Measurements from ENCODE around the gene TAX1BP1.
A peak's percentile ranks its signal among the peaks of the same experiment; 100 is the strongest.

The TAX1BP1 gene

DNA sequence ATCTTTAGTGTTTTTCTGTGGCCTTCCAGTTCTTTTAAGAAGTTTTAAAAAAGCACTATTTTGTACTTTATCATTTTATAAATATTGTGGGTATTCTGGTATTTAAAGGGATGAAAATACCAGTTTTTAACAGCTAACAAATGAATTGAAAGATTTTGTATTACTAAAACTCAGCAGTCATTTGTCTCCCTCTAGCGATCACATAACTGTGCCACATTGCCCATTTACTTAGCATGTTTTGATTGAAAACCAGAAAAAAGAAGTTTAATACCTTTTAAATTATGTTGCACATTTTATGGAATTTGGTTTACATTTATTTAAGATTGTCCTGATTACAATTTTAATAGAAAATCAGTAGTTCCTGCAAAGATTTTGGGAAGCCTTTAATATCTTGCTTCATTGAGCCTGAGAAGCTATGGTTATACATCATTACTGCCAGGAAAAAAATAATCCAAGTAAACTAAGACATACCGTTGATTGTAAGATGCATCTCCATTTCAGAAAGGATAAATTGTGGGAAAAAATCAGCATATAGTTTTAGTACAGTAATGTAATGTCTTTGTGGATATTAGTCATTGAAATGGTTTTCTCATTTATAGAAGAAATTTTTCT lies 34.9 kb downstream of the TAX1BP1 start:
- FAIRE-seq (peak; percentile 39), DNase-seq (ENCODE audit: extremely low spot score, insufficient read length, low read depth) (no peak)

DNA sequence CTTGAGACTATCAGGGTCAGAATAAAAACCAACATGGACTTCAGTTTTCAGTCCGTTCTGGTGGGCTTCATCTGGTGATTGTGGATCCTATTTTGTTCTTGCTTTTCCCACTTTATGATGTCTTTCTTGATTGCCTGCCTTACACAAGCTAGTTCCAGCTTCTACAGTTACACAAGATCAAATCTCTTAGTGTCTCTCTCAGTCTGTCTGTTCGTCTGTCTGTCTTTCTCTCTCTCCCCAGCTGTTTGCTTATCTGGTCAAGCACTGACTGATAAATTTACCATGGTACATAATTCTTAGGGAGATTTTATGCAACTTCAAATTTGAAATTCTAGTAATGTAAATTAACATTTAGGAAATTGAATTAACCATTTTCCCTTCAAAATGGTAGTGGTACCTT lies 35.8 kb downstream of the TAX1BP1 start:
- DNase-seq (ENCODE audit: extremely low spot score, insufficient read length, low read depth), result no peak
- no peak for FAIRE-seq

DNA sequence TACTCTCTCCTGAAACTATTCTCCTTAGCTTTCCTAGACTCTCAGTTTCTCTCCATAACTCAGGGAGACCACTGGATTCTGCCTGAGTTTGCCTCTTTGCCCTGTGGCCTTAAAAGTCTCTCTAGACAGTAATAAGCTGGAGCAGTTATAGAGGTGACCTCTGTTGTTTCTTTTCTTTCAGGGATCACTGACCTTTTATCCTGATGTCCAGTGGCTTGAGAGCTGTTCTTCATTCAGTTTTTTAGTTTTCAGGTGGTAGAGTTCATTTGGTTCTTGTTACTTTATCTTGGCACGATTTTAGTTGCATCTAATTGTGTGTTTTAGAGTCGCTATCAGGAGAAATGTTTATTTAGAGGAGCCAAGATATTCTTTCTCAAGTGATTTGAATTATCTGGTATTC lies 37.7 kb downstream of the TAX1BP1 start:
- DNase-seq (ENCODE audit: extremely low spot score, insufficient read length, low read depth), result no peak
- no peak for FAIRE-seq

GRCh38 chr7:27779873-27780272 lies 39.9 kb downstream of the TAX1BP1 start:
- FAIRE-seq (no peak), DNase-seq (ENCODE audit: extremely low spot score, insufficient read length, low read depth) (no peak)

GRCh38 chr7:27781188-27781587 lies 41.2 kb downstream of the TAX1BP1 start:
- DNase-seq (ENCODE audit: extremely low spot score, insufficient read length, low read depth), result no peak
- FAIRE-seq, result peak; percentile 21

- no peak for FAIRE-seq
- DNase-seq (ENCODE audit: extremely low spot score, insufficient read length, low read depth), result no peak
These were observed 42.9 kb downstream of the TAX1BP1 start for GRCh38 chr7:27782849-27783248.

- peak; percentile 67 for FAIRE-seq
- peak; percentile 0 for DNase-seq (ENCODE audit: extremely low spot score, insufficient read length, low read depth)
These were observed 44.6 kb downstream of the TAX1BP1 start for GRCh38 chr7:27784399-27785053.

- DNase-seq (ENCODE audit: extremely low spot score, insufficient read length, low read depth), result no peak
- no peak for FAIRE-seq
These were observed 48.5 kb downstream of the TAX1BP1 start for GRCh38 chr7:27788437-27788836.

- FAIRE-seq (no peak), DNase-seq (ENCODE audit: extremely low spot score, insufficient read length, low read depth) (no peak)
These were observed 53.8 kb downstream of the TAX1BP1 start for GRCh38 chr7:27793780-27794179.

- no peak for FAIRE-seq
- no peak for DNase-seq (ENCODE audit: extremely low spot score, insufficient read length, low read depth)
These were observed 56.0 kb downstream of the TAX1BP1 start for GRCh38 chr7:27795977-27796376.

GRCh38 chr7:27799212-27799611 lies 59.2 kb downstream of the TAX1BP1 start:
- DNase-seq (ENCODE audit: extremely low spot score, insufficient read length, low read depth), result no peak
- no peak for FAIRE-seq

GRCh38 chr7:27802999-27803398 lies 63.0 kb downstream of the TAX1BP1 start:
- no peak for DNase-seq (ENCODE audit: extremely low spot score, insufficient read length, low read depth)

GRCh38 chr7:27804139-27804538 lies 64.2 kb downstream of the TAX1BP1 start:
- DNase-seq (ENCODE audit: extremely low spot score, insufficient read length, low read depth) (no peak), FAIRE-seq (no peak)

More at GRCh38 chr7:27802999-27803398, 63.0 kb downstream of the TAX1BP1 start:
- FAIRE-seq, result no peak

DNA sequence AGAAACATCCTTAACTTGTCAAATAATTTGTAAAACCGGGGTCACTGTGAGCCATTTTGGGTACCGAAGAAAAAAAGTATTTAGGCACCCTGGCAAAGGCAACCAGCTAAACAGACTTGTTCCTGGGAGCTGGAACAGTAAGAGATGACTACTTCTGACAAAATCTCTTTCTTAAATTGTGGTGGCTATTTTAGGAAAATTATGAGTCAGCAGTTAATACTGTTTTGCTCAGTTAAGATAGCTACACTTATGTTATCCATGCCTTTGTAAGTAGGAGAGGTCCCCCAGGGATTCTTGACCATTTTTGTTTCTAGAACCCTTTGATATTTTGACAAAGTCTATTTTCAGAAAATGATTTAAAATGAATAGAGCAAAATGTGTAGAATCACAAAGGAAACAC lies 68.7 kb downstream of the TAX1BP1 start:
- DNase-seq (ENCODE audit: extremely low spot score, insufficient read length, low read depth) (no peak), FAIRE-seq (no peak)

DNA sequence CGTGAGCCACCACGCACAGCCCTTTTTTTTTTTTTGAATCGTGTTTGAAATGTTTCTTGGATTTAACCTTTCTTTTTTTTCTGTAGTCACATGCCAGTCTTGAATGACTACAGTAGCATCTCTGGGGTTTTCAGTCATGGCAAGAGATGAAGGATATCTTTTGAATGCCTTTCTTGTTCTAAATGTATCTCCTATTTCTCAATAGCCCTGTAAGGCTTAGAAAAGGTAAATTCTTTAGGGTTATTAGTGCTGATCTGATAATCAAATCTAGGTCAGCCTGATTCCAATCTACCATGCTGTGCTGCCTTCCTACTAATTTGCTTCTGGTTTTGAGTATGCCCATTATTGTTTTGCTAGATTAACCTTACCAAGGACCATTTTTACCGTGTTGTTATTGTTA lies 70.2 kb downstream of the TAX1BP1 start:
- DNase-seq (ENCODE audit: extremely low spot score, insufficient read length, low read depth) (no peak), FAIRE-seq (no peak)

- DNase-seq (ENCODE audit: extremely low spot score, insufficient read length, low read depth) (no peak), FAIRE-seq (no peak)
These were observed 72.7 kb downstream of the TAX1BP1 start for GRCh38 chr7:27812706-27813105.

GRCh38 chr7:27822245-27822644 lies 82.3 kb downstream of the TAX1BP1 start:
- FAIRE-seq (no peak), DNase-seq (ENCODE audit: extremely low spot score, insufficient read length, low read depth) (no peak)

- DNase-seq (ENCODE audit: extremely low spot score, insufficient read length, low read depth) (no peak), FAIRE-seq (no peak)
These were observed 85.9 kb downstream of the TAX1BP1 start for GRCh38 chr7:27825891-27826290.

DNA sequence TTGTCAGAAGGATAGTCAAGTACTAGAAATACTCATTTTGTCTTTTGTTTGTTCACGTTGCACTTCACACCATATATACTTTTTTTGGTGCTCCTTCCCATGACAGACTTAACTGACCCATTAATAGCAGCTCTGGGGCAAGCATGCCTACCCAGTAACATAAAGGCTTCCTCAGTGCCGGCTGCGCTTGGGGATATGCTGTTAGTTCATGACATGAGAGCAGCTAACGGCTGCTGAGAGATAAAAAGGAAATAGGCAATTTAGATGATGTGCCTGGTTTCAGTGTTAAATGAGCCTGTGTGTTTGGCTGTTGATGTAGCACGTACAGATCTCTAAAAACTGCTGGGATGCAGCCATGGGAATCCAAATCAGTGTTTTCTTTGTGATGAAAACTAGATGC lies 86.4 kb downstream of the TAX1BP1 start:
- FAIRE-seq (no peak), DNase-seq (ENCODE audit: extremely low spot score, insufficient read length, low read depth) (no peak)

- FAIRE-seq, result no peak
- no peak for DNase-seq (ENCODE audit: extremely low spot score, insufficient read length, low read depth)
These were observed 94.4 kb downstream of the TAX1BP1 start for GRCh38 chr7:27834179-27834921.

DNA sequence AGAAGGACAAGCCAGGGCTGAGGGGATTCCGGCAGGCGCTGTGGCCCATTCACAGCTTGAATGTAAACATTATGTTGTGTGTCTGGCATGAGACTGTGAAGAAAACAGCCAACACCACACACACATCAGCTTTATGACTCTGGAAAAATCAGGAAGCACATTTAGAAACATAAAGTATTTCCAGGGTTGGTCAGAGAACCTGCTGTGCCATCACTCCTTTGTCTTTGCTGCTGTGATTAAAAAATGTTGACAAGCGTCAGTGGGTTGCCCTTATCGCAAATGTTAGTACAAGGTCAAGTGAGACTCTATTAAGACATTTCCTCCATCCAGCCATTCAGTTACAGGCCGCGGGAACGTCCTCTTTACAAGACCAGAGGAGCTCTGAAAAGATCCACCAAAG lies 95.4 kb downstream of the TAX1BP1 start:
- FAIRE-seq, result no peak

More for the DNA sequence above, 95.4 kb downstream of the TAX1BP1 start:
- no peak for DNase-seq (ENCODE audit: extremely low spot score, insufficient read length, low read depth)

All from GM18507 (cell line).